ENCODE results near the gene STIM2. TPM values are rescaled to one million over a fixed set of nuclear protein-coding genes. Genes with fewer than 3 reads are reported as not detected.
A peak's percentile ranks its signal among the peaks of the same experiment; 100 is the strongest.

STIM2 gene
- total RNA-seq, 1 donor from 2014 or later, result 51.0 TPM

GRCh38 chr4:27000820-27001219, 140.2 kb downstream of the STIM2 start:
- H3K4me1 Mint-ChIP-seq, result peaks cover 23% of the 10 kb centered on the region
- H3K9me3 Mint-ChIP-seq, result no peaks in the 10 kb centered on the region
- peaks cover 6% of the 10 kb centered on the region for H3K36me3 Mint-ChIP-seq
- no peaks in the 10 kb centered on the region for H3K27me3 Mint-ChIP-seq (ENCODE audit: low read depth)
- no peak for DNase-seq (ENCODE audit: low spot score in 2 of 2, unreplicated experiment in 2 of 2)
- no peak overlapping the region for H3K27ac Mint-ChIP-seq
- H3K4me3 Mint-ChIP-seq, result no peak overlapping the region
- peak; percentile 47 for TF ChIP-seq CTCF (IDR thresholded peaks at IDR 0.05; ENCODE audit: unreplicated experiment)

DNA sequence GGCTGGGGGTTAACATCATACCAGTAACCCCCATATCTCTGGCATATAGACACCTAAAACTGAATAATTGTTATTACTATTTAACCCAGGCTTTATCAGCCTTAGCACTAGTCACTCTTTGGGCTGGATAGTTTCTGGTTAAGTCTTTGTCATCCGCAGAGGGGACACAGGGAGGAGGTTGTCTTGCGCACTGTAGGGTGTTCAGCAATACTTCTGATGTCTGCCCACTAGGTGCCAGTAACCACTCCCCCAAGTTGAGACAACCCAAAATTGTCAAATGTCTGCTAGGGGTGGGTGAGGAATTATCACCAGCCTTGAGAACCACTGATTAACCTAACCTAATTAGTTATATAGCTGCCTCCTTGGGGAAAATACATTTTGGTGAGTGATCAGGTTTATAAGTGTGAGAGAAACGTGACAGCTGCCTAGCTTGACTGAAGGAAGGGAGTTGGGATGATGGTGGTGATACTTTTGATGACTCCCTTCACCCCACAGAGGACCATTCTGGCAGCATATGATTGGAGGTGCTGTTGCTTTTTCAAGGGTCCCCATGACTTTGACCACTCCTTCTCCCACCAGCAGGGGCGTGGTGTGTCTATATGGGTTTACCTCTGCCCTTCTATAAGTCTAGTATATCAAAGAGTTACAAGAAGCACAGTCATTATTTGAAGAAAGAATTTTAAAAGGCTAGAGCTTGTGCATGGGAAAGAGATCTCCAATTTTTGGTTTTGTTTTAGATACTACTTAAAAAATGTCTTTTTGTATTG, 140.9 kb downstream of the STIM2 start:
- Mint-ChIP-seq H3K27me3 (ENCODE audit: low read depth) (no peaks in the 10 kb centered on the region), H3K27ac (no peak overlapping the region), H3K9me3 (no peaks in the 10 kb centered on the region), H3K4me1 (peaks cover 27% of the 10 kb centered on the region), H3K4me3 (no peak overlapping the region), H3K36me3 (peaks cover 5% of the 10 kb centered on the region)
- no peak for DNase-seq (ENCODE audit: low spot score in 2 of 2, unreplicated experiment in 2 of 2)
- no peak for TF ChIP-seq CTCF (IDR thresholded peaks at IDR 0.05; ENCODE audit: unreplicated experiment)

GRCh38 chr4:27003642-27004113, 143.0 kb downstream of the STIM2 start:
- no peak for DNase-seq (ENCODE audit: low spot score in 2 of 2, unreplicated experiment in 2 of 2)
- TF ChIP-seq CTCF (IDR thresholded peaks at IDR 0.05; ENCODE audit: unreplicated experiment), result no peak
- Mint-ChIP-seq H3K4me3 (no peak overlapping the region), H3K4me1 (peaks cover 31% of the 10 kb centered on the region), H3K27me3 (ENCODE audit: low read depth) (no peaks in the 10 kb centered on the region), H3K27ac (peak overlapping the region; percentile 81), H3K9me3 (no peaks in the 10 kb centered on the region), H3K36me3 (peaks cover 5% of the 10 kb centered on the region)

DNA sequence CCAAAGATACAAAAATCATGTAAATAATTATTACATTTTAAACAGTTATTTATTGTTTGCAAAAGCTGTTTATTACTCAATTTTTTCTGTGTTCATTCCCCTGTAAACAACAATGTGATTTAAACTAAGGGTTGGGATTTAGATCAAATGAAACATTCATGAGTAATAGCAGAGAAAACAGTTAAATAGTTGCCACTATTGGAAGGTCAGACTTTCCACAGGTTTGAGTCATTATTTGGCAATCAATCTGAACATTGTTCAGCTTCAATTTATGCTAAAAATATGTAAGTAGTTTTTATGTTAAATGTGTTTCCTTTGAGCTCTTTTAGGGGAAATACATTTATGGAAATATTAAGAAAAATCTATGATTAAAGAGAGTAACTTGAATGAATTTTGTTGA, 144.9 kb downstream of the STIM2 start:
- TF ChIP-seq CTCF (IDR thresholded peaks at IDR 0.05; ENCODE audit: unreplicated experiment), result no peak
- H3K4me3 Mint-ChIP-seq, result no peak overlapping the region
- no peak overlapping the region for H3K27ac Mint-ChIP-seq
- H3K36me3 Mint-ChIP-seq, result peaks cover 2% of the 10 kb centered on the region
- no peaks in the 10 kb centered on the region for H3K9me3 Mint-ChIP-seq
- H3K4me1 Mint-ChIP-seq, result peaks cover 33% of the 10 kb centered on the region
- no peaks in the 10 kb centered on the region for H3K27me3 Mint-ChIP-seq (ENCODE audit: low read depth)
- DNase-seq (ENCODE audit: low spot score in 2 of 2, unreplicated experiment in 2 of 2), result no peak

DNA sequence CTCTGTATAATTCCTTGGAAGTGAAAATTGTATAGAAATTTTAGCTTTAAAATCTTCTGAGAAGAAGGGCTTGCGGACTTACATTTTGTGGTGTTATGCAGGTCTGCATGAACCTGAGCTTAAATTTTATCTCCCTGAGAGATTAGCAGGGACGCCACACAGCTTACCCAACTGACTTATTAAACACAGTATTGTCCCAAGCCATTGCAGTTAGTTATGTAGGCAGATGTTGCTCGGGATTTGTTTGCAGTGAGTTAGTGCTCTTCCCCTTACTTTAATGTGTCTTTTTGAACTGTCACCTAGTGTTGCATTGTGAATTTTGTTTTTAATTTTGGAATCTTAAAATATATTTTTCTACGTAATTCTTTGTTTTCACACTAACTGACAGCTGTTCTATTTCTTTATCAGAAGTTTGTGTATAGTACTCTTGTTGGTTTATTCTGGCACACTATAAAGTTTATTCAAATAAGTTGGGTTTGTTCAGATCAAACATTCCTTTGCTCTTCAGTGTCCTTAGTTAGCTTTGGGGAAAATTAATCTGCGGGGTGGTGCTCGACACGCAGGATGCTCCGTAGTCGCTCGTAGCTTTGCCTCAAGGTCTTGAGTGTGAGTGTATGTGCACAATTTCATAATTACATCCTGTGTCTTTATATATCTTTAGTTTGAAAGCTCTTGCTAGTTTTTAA, 145.4 kb downstream of the STIM2 start:
- Mint-ChIP-seq H3K4me1 (peaks cover 34% of the 10 kb centered on the region), H3K9me3 (no peaks in the 10 kb centered on the region), H3K27ac (no peak overlapping the region), H3K36me3 (peaks cover 2% of the 10 kb centered on the region), H3K27me3 (ENCODE audit: low read depth) (no peaks in the 10 kb centered on the region), H3K4me3 (no peak overlapping the region)
- no peak for TF ChIP-seq CTCF (IDR thresholded peaks at IDR 0.05; ENCODE audit: unreplicated experiment)
- DNase-seq (ENCODE audit: low spot score in 2 of 2, unreplicated experiment in 2 of 2), result no peak
